Measurements from ENCODE around the gene CD28.

The CD28 gene

GRCh38 chr2:203786549-203787351 lies 80.3 kb downstream of the CD28 start:
- DNase-seq: peak; percentile 13

- DNase-seq: no peak
Observed at GRCh38 chr2:203787979-203788378, 81.5 kb downstream of the CD28 start.
